GM18526 (cell line): ENCODE measurements around the gene MXRA8.

Experiments used
- POLR2A ChIP-seq: IDR thresholded peaks from 3 replicates; pipeline ENCODE4 v1.6.1; 2011; ENCODE audit not compliant: insufficient read length; ENCODE audit errors: extremely low read depth

Gene MXRA8

DNA sequence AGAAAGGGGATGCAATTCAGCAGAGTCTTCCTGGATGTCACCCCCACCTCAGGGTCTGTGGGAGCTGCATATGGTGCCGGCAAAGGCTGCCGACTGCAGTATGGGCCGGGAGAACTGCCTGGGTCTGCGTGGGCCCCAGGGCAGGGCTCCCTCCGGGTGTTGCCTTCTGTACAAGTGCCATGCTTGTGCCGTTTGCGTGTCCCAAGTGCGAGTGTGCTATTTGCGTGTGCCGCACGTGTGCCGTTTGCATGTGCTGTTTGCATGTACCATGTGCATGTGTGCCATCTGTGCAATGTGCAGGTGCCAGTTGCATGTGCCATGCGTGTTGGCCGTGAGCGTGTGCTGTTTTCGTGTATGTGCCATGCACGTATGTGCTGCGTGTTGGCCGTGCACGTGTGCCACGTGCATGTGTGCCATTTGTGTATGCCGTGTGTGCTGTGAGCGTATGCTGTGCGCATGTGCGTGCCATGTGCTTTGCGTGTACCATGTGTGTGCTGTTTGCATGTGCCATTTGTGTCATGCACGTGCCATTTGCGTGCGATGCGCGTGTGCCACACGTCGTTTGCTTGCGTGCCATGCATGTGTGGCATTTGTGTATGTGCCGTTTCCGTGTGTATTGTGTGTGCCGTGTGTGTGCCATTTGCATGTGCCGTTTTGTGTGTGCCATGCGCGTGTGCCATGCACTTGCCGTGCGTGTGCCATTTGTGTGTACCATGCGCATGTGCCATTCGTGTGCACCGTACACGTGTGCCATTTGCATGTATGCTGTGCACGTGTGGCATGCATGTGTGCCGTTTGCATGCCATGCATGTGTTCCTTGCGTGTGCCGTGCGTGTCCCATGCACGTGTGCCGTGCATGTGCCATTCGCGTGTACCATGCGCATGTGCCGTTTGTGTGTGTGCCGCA is 28.8 kb downstream of the MXRA8 start:
- TF ChIP-seq POLR2A, result no peak

DNA sequence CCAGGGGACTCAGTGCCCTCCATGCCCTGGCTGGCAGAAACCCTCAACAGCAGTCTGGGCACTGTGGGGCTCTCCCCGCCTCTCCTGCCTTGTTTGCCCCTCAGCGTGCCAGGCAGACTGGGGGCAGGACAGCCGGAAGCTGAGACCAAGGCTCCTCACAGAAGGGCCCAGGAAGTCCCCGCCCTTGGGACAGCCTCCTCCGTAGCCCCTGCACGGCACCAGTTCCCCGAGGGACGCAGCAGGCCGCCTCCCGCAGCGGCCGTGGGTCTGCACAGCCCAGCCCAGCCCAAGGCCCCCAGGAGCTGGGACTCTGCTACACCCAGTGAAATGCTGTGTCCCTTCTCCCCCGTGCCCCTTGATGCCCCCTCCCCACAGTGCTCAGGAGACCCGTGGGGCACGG is 30.1 kb downstream of the MXRA8 start:
- no peak for TF ChIP-seq POLR2A

- no peak for TF ChIP-seq POLR2A
Observed at GRCh38 chr1:1327291-1327690, 31.1 kb downstream of the MXRA8 start.

DNA sequence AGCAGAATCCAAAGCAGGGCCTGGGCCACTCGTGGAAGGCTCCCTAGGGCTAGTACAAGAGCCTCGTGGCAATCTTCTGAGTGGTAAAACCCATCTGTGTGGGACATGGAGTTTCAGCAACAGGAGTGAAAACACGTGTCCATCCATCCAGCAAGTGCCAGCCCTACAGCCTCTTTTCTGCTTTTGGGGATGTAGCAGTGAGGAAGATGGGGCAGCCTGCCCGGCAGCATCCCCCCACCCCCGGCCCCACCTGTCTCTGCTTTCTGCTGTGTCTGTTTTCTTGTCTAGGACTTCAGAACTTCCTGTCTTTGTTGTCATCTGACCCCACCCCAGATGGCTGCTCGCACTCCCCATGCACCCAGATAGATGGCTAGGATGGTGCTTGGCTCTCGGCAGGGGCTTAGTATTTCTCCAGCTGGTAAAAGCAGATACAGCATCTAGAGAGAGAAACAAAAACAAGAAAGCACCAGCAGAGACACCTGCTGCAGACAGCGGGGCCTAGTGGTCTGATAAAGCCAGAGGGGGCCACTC is 32.2 kb downstream of the MXRA8 start:
- TF ChIP-seq POLR2A, result no peak

DNA sequence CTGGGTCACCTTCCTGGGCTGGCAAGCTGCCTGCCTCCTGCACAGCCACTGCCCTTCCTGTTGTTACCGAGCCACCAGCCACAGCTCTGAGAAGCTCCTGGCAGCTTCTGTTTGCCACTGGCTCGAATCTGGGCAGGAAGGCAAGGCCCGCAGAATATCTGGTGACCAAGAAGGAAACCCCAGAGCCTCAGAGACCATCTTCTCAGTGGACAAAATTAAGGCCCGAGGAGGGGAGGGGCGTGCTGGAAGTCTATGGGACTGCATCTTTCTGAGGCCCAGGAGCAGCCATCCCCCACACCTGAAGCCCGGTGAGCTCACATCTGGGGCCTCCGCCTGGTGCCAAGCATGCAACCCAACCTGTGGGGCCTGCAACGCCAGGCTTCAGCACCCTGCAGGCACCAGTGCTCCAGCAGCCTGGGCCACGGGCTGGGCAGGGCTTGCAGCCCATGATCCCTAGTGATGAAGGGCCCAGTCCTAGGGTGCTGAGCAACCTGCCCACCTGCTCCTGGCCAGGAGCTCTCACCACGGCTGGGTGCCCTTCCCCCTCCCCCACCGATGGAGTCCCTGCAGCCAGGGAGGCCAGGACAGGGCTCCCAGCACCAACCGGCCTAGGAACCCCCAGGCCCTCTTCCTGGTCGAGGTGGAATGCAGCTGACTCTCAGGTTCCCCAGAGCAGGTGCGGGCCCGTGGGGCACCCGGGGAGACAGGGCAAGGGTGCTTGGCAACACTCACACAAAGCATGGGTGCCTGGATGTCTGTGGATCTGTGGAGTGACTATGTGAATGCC is 32.9 kb downstream of the MXRA8 start:
- no peak for TF ChIP-seq POLR2A

DNA sequence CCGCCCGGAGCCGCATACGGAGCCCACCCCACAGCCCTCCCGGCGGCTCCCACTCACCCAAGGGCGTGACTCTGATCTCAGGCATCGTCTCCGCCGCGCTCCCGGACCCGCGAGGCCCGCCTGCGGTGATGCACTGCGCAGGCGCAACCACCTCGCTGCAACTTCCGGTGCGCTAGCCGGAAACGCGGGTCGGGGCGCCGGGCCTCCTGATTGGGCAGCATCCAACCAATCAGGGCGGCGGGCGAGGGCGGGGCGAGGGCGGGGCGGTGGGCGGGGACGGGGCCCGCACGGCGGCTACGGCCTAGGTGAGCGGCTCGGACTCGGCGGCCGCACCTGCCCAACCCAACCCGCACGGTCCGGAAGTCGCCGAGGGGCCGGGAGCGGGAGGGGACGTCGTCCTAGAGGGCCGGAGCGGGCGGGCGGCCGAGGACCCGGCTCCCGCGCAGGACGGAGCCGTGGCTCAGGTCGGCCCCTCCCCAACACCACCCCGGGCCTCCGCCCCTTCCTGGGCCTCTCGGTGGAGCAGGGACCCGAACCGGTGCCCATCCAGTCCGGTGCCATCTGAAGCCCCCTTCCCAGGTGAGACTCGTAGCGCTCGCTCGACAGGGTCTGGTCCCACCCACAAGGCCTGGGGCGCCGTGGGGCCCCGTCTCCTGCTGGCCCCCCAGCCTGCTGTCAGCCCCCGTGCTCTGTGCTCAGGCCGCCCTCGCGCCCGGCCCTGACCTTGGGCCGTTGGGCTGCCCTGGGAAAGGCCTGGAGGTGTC is 33.6 kb downstream of the MXRA8 start, which contains the start of the genes CPTP and INTS11:
CPTP (plus strand) TSS at position 279 of the 764 bp plus-strand sequence. CDS start 2,109 bp downstream, outside the sequence.
INTS11 (minus strand) TSS at position 137 of the 764 bp plus-strand sequence; CDS start at position 85, 52 bp downstream.
- peak; percentile 90 for TF ChIP-seq POLR2A

GRCh38 chr1:1324084-1324523 is 34.3 kb downstream of the MXRA8 start:
- TF ChIP-seq POLR2A, result no peak

GRCh38 chr1:1322952-1323351 is 35.4 kb downstream of the MXRA8 start:
- no peak for TF ChIP-seq POLR2A

DNA sequence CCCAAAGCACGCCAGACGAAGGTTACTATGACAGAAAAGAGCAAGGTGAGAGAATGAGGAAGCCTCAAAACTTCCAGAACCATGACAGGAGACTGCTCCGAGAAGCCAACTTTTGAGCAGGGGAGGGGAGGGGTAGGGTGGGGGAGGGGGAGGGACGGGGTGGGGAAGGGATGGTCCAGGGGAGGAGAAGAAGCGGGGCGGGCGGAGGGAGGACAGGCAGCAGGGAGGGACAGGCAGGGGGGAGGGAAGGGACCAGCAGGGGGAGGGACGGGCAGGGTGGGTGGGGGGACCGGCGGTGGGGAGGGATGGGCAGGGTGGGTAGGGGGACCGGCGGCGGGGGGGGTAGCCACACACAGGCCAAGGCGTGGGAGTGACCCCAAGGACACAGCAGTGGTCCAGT is 35.9 kb downstream of the MXRA8 start:
- TF ChIP-seq POLR2A, result no peak

GRCh38 chr1:1321477-1321876 is 36.9 kb downstream of the MXRA8 start:
- no peak for TF ChIP-seq POLR2A

DNA sequence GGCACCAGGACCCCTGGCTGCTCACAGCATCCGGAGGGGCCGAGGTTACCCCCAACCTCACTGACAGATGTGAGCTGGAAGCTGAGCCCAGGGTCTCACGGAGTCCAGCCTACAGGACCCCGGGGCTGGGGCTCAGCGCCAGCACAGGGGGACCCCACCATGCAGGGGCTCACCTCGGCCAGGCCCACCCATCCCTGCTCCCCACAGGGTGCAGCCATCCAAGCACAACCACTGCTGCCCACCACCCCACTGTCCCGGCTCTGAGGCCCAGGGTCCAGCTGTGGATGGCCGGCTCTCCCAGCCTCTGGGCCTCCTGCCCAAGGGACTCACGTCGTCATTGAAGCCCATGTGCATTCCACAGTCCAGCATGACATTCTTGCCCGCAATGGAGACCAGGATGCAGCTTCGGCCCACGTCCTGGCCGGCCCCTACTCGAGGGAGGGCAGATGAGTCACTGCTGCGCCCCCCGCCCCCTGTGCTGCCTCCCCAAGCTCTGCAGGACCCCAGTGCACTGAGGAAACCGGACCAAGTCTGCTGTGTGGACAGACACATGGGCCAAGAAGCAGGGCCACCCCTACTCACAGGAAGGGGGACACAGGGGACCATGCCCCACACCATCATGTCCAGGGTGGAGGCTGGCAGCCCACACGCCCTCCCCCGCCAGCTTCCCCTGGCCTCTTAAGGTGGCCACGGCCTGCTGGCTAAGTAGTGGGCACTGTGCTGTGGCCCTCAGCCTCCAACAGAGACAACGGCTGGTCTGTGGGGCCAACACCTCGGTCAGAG is 37.5 kb downstream of the MXRA8 start:
- no peak for TF ChIP-seq POLR2A

DNA sequence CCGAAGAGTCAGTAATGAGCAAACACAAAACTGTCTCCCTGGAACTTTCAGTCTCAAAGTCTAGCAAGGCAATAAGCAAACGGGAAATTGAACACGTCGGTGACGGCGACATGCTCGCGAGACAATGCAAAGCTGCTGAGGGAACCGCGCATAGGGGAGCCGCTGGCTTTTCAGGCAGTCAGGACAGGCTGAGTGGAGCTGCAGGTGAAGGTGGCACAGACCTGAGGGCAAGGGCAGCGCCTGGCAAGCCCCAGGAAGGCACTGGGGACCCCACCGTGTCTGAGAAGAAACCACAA is 38.8 kb downstream of the MXRA8 start:
- TF ChIP-seq POLR2A, result no peak

DNA sequence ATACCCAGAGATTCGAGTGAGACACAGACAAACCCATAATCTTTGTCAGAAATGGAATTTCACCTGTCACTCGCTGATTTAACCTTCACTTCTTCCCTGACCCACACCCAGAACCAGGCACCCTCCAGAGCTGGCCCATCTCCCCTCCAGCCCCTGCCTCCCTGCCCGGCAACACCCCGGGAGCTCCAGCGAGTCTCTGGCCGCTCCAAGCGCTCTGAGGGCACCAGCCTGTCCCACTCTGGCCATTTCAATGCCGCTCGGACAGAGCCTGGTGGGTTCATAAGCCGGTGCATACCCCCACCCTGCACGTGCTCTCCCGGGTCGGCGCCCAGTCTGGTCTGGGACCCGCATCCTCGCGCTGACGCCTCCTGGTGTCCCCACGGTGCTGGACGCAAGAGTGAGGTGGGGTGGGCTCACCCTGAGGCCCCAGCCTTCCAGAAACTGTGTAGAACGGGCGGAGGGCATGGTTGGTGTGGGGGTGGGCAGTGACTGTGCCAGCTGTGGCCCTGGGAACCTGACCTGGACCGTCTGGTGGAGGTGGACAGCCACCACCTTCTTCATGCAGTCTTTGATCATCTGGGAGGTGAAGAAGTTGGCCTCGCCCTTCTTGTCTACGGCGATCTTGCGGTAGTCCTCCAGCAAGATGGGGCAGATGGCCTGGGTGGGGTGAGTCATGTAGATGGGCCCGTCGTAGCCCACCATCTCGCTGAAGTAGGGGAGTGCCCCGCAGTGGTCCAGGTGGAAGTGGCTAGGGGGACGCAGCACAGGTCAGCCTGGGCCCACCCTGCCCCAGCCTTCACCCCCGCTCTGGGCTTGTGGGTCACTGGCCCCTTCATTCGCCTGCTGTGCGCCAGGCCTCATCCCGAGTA is 39.3 kb downstream of the MXRA8 start:
- no peak for TF ChIP-seq POLR2A
